Heart left ventricle (tissue), 16 donors: Measurements from ENCODE around the gene TIMM8A. TPM values are rescaled to one million over a fixed set of nuclear protein-coding genes. Genes with fewer than 3 reads are reported as not detected.

Experiments used
- ATAC-seq, 4 donors: fragments of 200-7000 bp; cut with Tn5 transposase; one replicate each; pipeline ENCODE4 v1.9.1; 2020 to 2022; ENCODE audit warnings: moderate library complexity in 4 of 4, mild to moderate bottlenecking in 3 of 4, moderate number of reproducible peaks in 1 of 4
- DNase-seq, 5 donors: peaks; one replicate each; pipeline ENCODE4 v3.0.0-alpha.2; 2020
- H3K27ac ChIP-seq, 12 donors: fragments of 200-600 bp; sonication (generic) in 4 of 12; one replicate each; pipeline versions ENCODE4 v1.5.0 to v1.8.0; 2016 to 2022; ENCODE audit warnings: mild to moderate bottlenecking in 2 of 12
- H3K27me3 ChIP-seq, 9 donors: fragments of 200-600 bp; sonication (generic) in 2 of 9; one replicate each; pipeline versions ENCODE4 v1.5.1 to v1.8.0; 2016 to 2022; ENCODE audit warnings: mild to moderate bottlenecking in 3 of 9
- H3K36me3 ChIP-seq, 9 donors: fragments of 200-600 bp; sonication (generic) in 2 of 9; one replicate each; pipeline versions ENCODE4 v1.5.0 to v1.8.0; 2018 to 2022; ENCODE audit warnings: mild to moderate bottlenecking in 2 of 9
- H3K4me1 ChIP-seq, 12 donors: fragments of 200-600 bp; sonication (generic) in 4 of 12; one replicate each; pipeline versions ENCODE4 v1.5.0 to v1.8.0; 2016 to 2022; ENCODE audit warnings: mild to moderate bottlenecking in 3 of 12
- H3K4me3 ChIP-seq, 12 donors: fragments of 200-600 bp; sonication (generic) in 4 of 12; one replicate each; pipeline versions ENCODE4 v1.5.0 to v1.8.0; 2017 to 2022; ENCODE audit warnings: mild to moderate bottlenecking in 9 of 12, moderate library complexity in 4 of 12
- H3K9me3 ChIP-seq, 12 donors: fragments of 200-600 bp; sonication (generic) in 4 of 12; one replicate each; pipeline versions ENCODE4 v1.5.0 to v1.8.0; 2016 to 2022; ENCODE audit warnings: mild to moderate bottlenecking in 1 of 12
- CTCF ChIP-seq, 12 donors: fragments of 200-600 bp; sonication (generic) in 4 of 12; IDR thresholded peaks; one replicate each; pipeline versions ENCODE4 v1.5.0 to v1.8.0; 2018 to 2022; ENCODE audit warnings: antibody characterized with exemption in 12 of 12, mild to moderate bottlenecking in 5 of 12
- POLR2A ChIP-seq, 2 donors: fragments of 450-650 bp; IDR thresholded peaks; one replicate each; pipeline ENCODE4 v1.6.1; 2017; ENCODE audit warnings: antibody characterized with exemption in 2 of 2, mild to moderate bottlenecking in 2 of 2, moderate library complexity in 2 of 2
- WGBS, 4 donors: extraction: QIAGEN DNeasy Blood & Tissue Kit in 2 of 4; methylation state at CpG; one replicate each; pipeline versions ENCODE4 v1.1.5 to v1.1.7; 2013 to 2018; 5-methylcytosine and 5-hydroxymethylcytosine counted together
- intact Hi-C, 10 donors: fragments of 100-400 bp; cut with DNase I; formaldehyde crosslinking; loops; one replicate each; pipeline versions ENCODE4 v1.11.1 to v1.14.2; 2022
- polyA plus RNA-seq, 2 donors: library from polyadenylated mRNA; stranded (reverse); fragments of 200-250 nt; gene quantifications; one replicate each; pipeline ENCODE4 v1.2.3, GENCODE V29; 2013
- total RNA-seq, 9 donors: library from RNA; depleted of rRNA in 2 of 9; stranded (reverse); fragments of >200 nt in 2 of 9; fragmentation: NEBNext Ultra II Directional in 3 of 9; extraction: Animal tissue kit (Norgen Biotek cat#: 25700) in 3 of 9; gene quantifications; one replicate each; pipeline versions ENCODE4 v1.1.0 to v1.2.4, GENCODE V29; 2016 to 2023
- donor health status: ischemic (EF 13 %, LVEDD 7.1; RV severe dilation, severe dysfunction).
- donor health status: healthy with polysubstance abuse.
- donor health status: DM: no; HTN: yes; CAD: no.
- donor health status: DM: no; HTN: no; CAD: no.
- donor health status: ischemic (EF 25% LVEDD 6.9; RV normal size, moderate dysfunction).
- donor health status: ischemic (EF 25% LVEDD 5.7; RV mildly dilated, moderate dysfunction).
- donor health status: healthy.
- donor health status: DM: yes; HTN: yes; CAD: no.
- donor health status: ischemic (EF 35%, LVEDD 5.7; RV mildly dilated, moderate dysfunction).
- donor health status: nonischemic (EF 11% LVEDD 7.7; RV severe dilation, severe dysfunction).
- donor health status: DM: yes; HTN: yes; CAD: no.
- donor health status: PGD.
- donor health status: ischemic (EF 29% LVEDD 5.4; RV normal size, mild dysfunction).
- donor health status: nonischemic (EF 23%, LVEDD 6.1; RV moderate dilation, normal function).

Gene TIMM8A
- total and polyA plus RNA-seq, 11 donors: 2.9 to 29.4 (median 17.5) TPM

- intact Hi-C loops: no loop called here
- WGBS, 4 donors: 88 to 100% (median 91%) methylated on average over 1 of the region's 1 CpG
- no peaks in the 10 kb centered on the region for H3K36me3 ChIP-seq
- ATAC-seq (no peak), DNase-seq (no peak)
- peaks cover 0 to 8% (median 0%) of the 10 kb centered on the region in 9 donors for H3K27me3 ChIP-seq
- no peak overlapping the region for H3K27ac ChIP-seq
- H3K4me3 ChIP-seq: no peak overlapping the region
- H3K4me1 ChIP-seq: no peaks in the 10 kb centered on the region
- H3K9me3 ChIP-seq: no peaks in the 10 kb centered on the region
- TF ChIP-seq CTCF (IDR thresholded peaks at IDR 0.05): no peak
- no peak for TF ChIP-seq POLR2A (IDR thresholded peaks at IDR 0.05)
Observed at GRCh38 chrX:101365301-101365795, 16.8 kb upstream of the TIMM8A start.

GRCh38 chrX:101362757-101363156 lies 14.2 kb upstream of the TIMM8A start:
- DNase-seq: no peak
- Histone ChIP-seq H3K9me3 (no peaks in the 10 kb centered on the region), H3K27me3 (peaks cover 0 to 8% (median 0%) of the 10 kb centered on the region in 9 donors), H3K4me1 (no peaks in the 10 kb centered on the region), H3K4me3 (no peak overlapping the region), H3K36me3 (no peaks in the 10 kb centered on the region), H3K27ac (no peak overlapping the region)
- no peak for TF ChIP-seq POLR2A (IDR thresholded peaks at IDR 0.05)
- TF ChIP-seq CTCF (IDR thresholded peaks at IDR 0.05): no peak
- intact Hi-C loops: no loop called here
- no peak for ATAC-seq

GRCh38 chrX:101362116-101362515 lies 13.6 kb upstream of the TIMM8A start:
- intact Hi-C loops: no loop called here
- ATAC-seq: no peak
- H3K4me1 ChIP-seq: no peaks in the 10 kb centered on the region
- no peaks in the 10 kb centered on the region for H3K36me3 ChIP-seq
- H3K4me3 ChIP-seq: no peak overlapping the region
- DNase-seq: no peak
- 77 to 93% (median 79%) methylated on average over 3 of the region's 3 CpGs for WGBS, 4 donors
- peaks cover 0 to 8% (median 0%) of the 10 kb centered on the region in 9 donors for H3K27me3 ChIP-seq
- no peaks in the 10 kb centered on the region for H3K9me3 ChIP-seq
- TF ChIP-seq POLR2A (IDR thresholded peaks at IDR 0.05): no peak
- no peak for TF ChIP-seq CTCF (IDR thresholded peaks at IDR 0.05)
- no peak overlapping the region for H3K27ac ChIP-seq

GRCh38 chrX:101360390-101360789 lies 11.8 kb upstream of the TIMM8A start:
- Histone ChIP-seq H3K4me1 (no peaks in the 10 kb centered on the region), H3K36me3 (no peaks in the 10 kb centered on the region), H3K27me3 (peaks cover 0 to 8% (median 0%) of the 10 kb centered on the region in 9 donors), H3K4me3 (no peak overlapping the region), H3K9me3 (no peaks in the 10 kb centered on the region), H3K27ac (no peak overlapping the region)
- DNase-seq (no peak), ATAC-seq (no peak)
- intact Hi-C loops: no loop called here
- 37 to 62% (median 46%) methylated on average over 7 of the region's 7 CpGs for WGBS, 4 donors
- TF ChIP-seq CTCF (IDR thresholded peaks at IDR 0.05) (no peak), POLR2A (IDR thresholded peaks at IDR 0.05) (no peak)
